NCI-H2029 treated with DMSO at 0.1 percent for 48 hours (cell line): ENCODE results near the gene PDE3A.
A peak's percentile ranks its signal among the peaks of the same experiment; 100 is the strongest.
"Not testable (repeated sequence)": the region's sequence is repeated elsewhere in the genome, so short reads cannot be mapped to it uniquely, and the experiment has no call there.

Source experiments
- DNase-seq: peaks from one replicate; lab custom pipeline; 2025; lab: John Stamatoyannopoulos, UW

Gene PDE3A

GRCh38 chr12:20368114-20368650 is at the start of gene PDE3A:
Gene PDE3A (plus strand): TSS chr12:20368537. CDS start chr12:20369285, 748 bp downstream.
- no peak for DNase-seq

GRCh38 chr12:20319366-20319765 is 49.0 kb upstream of the PDE3A start:
- DNase-seq: no peak

- DNase-seq: no peak
These were observed 47.8 kb upstream of the PDE3A start for GRCh38 chr12:20320552-20320951.

- DNase-seq: not testable (repeated sequence)
These were observed 37.4 kb upstream of the PDE3A start for GRCh38 chr12:20330826-20331505.

- no peak for DNase-seq
These were observed 29.3 kb upstream of the PDE3A start for GRCh38 chr12:20339060-20339459.

GRCh38 chr12:20342111-20342510 is 26.2 kb upstream of the PDE3A start:
- DNase-seq: no peak

- DNase-seq: no peak
These were observed 22.5 kb upstream of the PDE3A start for GRCh38 chr12:20345866-20346265.

GRCh38 chr12:20350026-20350425 is 18.3 kb upstream of the PDE3A start:
- no peak for DNase-seq

- no peak for DNase-seq
These were observed 17.8 kb upstream of the PDE3A start for GRCh38 chr12:20350495-20350894.

- DNase-seq: no peak
These were observed 16.9 kb upstream of the PDE3A start for GRCh38 chr12:20351406-20351805.

GRCh38 chr12:20356048-20356447 is 12.3 kb upstream of the PDE3A start:
- DNase-seq: no peak

GRCh38 chr12:20360407-20360806 is 7.9 kb upstream of the PDE3A start:
- no peak for DNase-seq

GRCh38 chr12:20361416-20361815 is 6.9 kb upstream of the PDE3A start:
- DNase-seq: no peak

GRCh38 chr12:20364501-20364900 is 3.8 kb upstream of the PDE3A start:
- peak; percentile 26 for DNase-seq

GRCh38 chr12:20366776-20367409 is 1.4 kb upstream of the PDE3A start:
- DNase-seq: no peak

- DNase-seq: no peak
These were observed 689 bp upstream of the PDE3A start for GRCh38 chr12:20367583-20368113.

GRCh38 chr12:20368651-20369304 is 441 bp downstream of the PDE3A start:
- no peak for DNase-seq

GRCh38 chr12:20369305-20370013 is 1.1 kb downstream of the PDE3A start:
- no peak for DNase-seq

GRCh38 chr12:20370014-20370386 is 1.7 kb downstream of the PDE3A start:
- no peak for DNase-seq

GRCh38 chr12:20370866-20371519 is 2.7 kb downstream of the PDE3A start:
- DNase-seq: no peak

- no peak for DNase-seq
These were observed 4.2 kb downstream of the PDE3A start for GRCh38 chr12:20372326-20373096.
